T-cell (primary cell): Measurements from ENCODE around the gene ALOX5AP. TPM values are rescaled to one million over a fixed set of nuclear protein-coding genes. Genes with fewer than 3 reads are reported as not detected.

Experiments
- ATAC-seq, 4 experiments: fragments of 200-7000 bp in 3 of 4; fragments of 150-1000 bp in 1 of 4; cut with Tn5 transposase; replicated peaks in 1 of 4; 1 replicate in 3 of 4; 2 replicates in 1 of 4; pipeline ENCODE4 v1.10.0; 2021; ENCODE audit warnings: moderate library complexity in 3 of 4, mild to moderate bottlenecking in 2 of 4, moderate number of reproducible peaks in 1 of 4
- CTCF ChIA-PET, 2 donors: fragments of 300-600 bp; sonication (Branson Sonifier 250); formaldehyde crosslinking; loops; one replicate each; lab custom pipeline; 2022; ENCODE audit warnings: antibody characterized with exemption in 2 of 2; lab: Charles Lee
- POLR2A ChIA-PET, 2 donors: fragments of 300-600 bp; sonication (Branson Sonifier 250); formaldehyde crosslinking; loops; one replicate each; lab custom pipeline; 2022; ENCODE audit warnings: antibody characterized with exemption in 2 of 2; lab: Charles Lee
- DNase-seq, 35 experiments: peaks; one replicate each; pipeline versions ENCODE4 v3.0.0 to v3.0.0-alpha.2; 2013 to 2023
- H3K27ac ChIP-seq: one replicate; pipeline ENCODE4 v1.5.1; 2013; ENCODE audit warnings: low read length
- H3K27me3 ChIP-seq, 2 experiments: replicated peaks in 1 of 2; 1 replicate in 1 of 2; 2 replicates in 1 of 2; pipeline versions ENCODE4 v1.6.1 to v1.7.0; 2013; ENCODE audit warnings: low read length in 1 of 2, mixed read lengths in 1 of 2; ENCODE audit not compliant: control insufficient read depth in 2 of 2, insufficient read depth in 2 of 2; ENCODE audit errors: extremely low read depth in 1 of 2
- H3K36me3 ChIP-seq, 2 donors: 1 replicate in 1 of 2; 2 replicates in 1 of 2; pipeline versions ENCODE4 v1.6.1 to v1.7.0; 2013; ENCODE audit warnings: low read length in 1 of 2; ENCODE audit not compliant: control insufficient read depth in 2 of 2, insufficient read depth in 1 of 2; ENCODE audit errors: extremely low read depth in 1 of 2
- H3K4me1 ChIP-seq, 2 experiments: 1 replicate in 1 of 2; 2 replicates in 1 of 2; pipeline versions ENCODE4 v1.6.1 to v1.7.0; 2013; ENCODE audit warnings: low read length in 2 of 2, mixed read lengths in 1 of 2; ENCODE audit not compliant: insufficient read depth in 2 of 2, control insufficient read depth in 1 of 2; ENCODE audit errors: extremely low read depth in 1 of 2
- H3K4me3 ChIP-seq, 2 donors: 1 replicate in 1 of 2; 2 replicates in 1 of 2; pipeline versions ENCODE4 v1.5.1 to v1.7.0; 2013; ENCODE audit warnings: mild to moderate bottlenecking in 2 of 2, low read length in 1 of 2, moderate library complexity in 1 of 2; ENCODE audit not compliant: control insufficient read depth in 1 of 2; ENCODE audit errors: extremely low read depth in 1 of 2
- H3K9me3 ChIP-seq: 2 replicates; pipeline ENCODE4 v1.7.0; 2013
- H3K27ac Mint-ChIP-seq, 2 donors: one replicate each; pipeline ENCODE4 v1.8.0; 2020 to 2021; ENCODE audit warnings: mild to moderate bottlenecking in 2 of 2, mixed read lengths in 2 of 2
- H3K27me3 Mint-ChIP-seq, 2 donors: one replicate each; pipeline ENCODE4 v1.8.0; 2021 to 2022; ENCODE audit warnings: mixed read lengths in 2 of 2
- H3K36me3 Mint-ChIP-seq: one replicate; pipeline ENCODE4 v1.8.0; 2021; ENCODE audit warnings: mixed read lengths
- H3K4me1 Mint-ChIP-seq, 3 donors: one replicate each; pipeline ENCODE4 v1.8.0; 2020 to 2022; ENCODE audit warnings: mixed read lengths in 3 of 3, mild to moderate bottlenecking in 1 of 3
- H3K4me3 Mint-ChIP-seq, 3 donors: one replicate each; pipeline ENCODE4 v1.8.0; 2020 to 2022; ENCODE audit warnings: mild to moderate bottlenecking in 3 of 3, mixed read lengths in 3 of 3, moderate library complexity in 3 of 3
- H3K9me3 Mint-ChIP-seq, 3 donors: one replicate each; pipeline ENCODE4 v1.8.0; 2020 to 2022; ENCODE audit warnings: mixed read lengths in 3 of 3
- WGBS: methylation state at CpG from one replicate; pipeline ENCODE4 v1.1.5; 2013; ENCODE audit warnings: missing lambda C conversion rate; ENCODE audit not compliant: insufficient coverage; 5-methylcytosine and 5-hydroxymethylcytosine counted together
- total RNA-seq, 35 experiments: library from RNA in 6 of 35; stranded (reverse) in 6 of 35; fragments of 120-200 nt in 1 of 35; gene quantifications; one replicate each; pipeline versions ENCODE4 v1.2.1 to v1.2.4 and lab custom pipeline; 2013 to 2026

The ALOX5AP gene
- total RNA-seq, 5 donors from 2014 or later (not counting 1 experiment from before 2014, with no cell fraction given) = 24.2 to 64.9 (median 50.8) TPM

- WGBS = no CpG with 5 or more reads among the region's 1 CpG
- H3K4me3 Mint-ChIP-seq = no peak overlapping the region
- no peaks in the 10 kb centered on the region for H3K9me3 Mint-ChIP-seq
- ChIA-PET CTCF (no interaction called here), POLR2A (no interaction called here)
- peaks cover 0 to 4% of the 10 kb centered on the region in 2 experiments for H3K27me3 ChIP-seq
- ATAC-seq (no peak), DNase-seq (no peak)
- peaks cover 0 to 6% (median 0%) of the 10 kb centered on the region in 3 donors for H3K4me1 Mint-ChIP-seq
- no peaks in the 10 kb centered on the region for H3K4me1 ChIP-seq
- H3K9me3 ChIP-seq = no peaks in the 10 kb centered on the region
- no peak overlapping the region for H3K27ac ChIP-seq
- no peak overlapping the region for H3K4me3 ChIP-seq
- H3K36me3 ChIP-seq = no peaks in the 10 kb centered on the region
- no peak overlapping the region for H3K27ac Mint-ChIP-seq
- no peaks in the 10 kb centered on the region for H3K27me3 Mint-ChIP-seq
- no peaks in the 10 kb centered on the region for H3K36me3 Mint-ChIP-seq
Measured at GRCh38 chr13:30726192-30726591, 9.2 kb upstream of the ALOX5AP start.

- CTCF ChIA-PET = no interaction called here
- H3K9me3 ChIP-seq = no peaks in the 10 kb centered on the region
- H3K27me3 ChIP-seq = peaks cover 0 to 11% of the 10 kb centered on the region in 2 experiments
- H3K27ac ChIP-seq = no peak overlapping the region
- WGBS = 93% methylated on average over 3 of the region's 6 CpGs
- no peak overlapping the region for H3K4me3 ChIP-seq
- ATAC-seq = no peak
- no peak overlapping the region for H3K4me3 Mint-ChIP-seq
- H3K4me1 Mint-ChIP-seq = peaks cover 2 to 5% (median 3%) of the 10 kb centered on the region in 3 donors
- H3K9me3 Mint-ChIP-seq = no peaks in the 10 kb centered on the region
- no peak overlapping the region for H3K27ac Mint-ChIP-seq
- DNase-seq = no peak
- H3K4me1 ChIP-seq = no peaks in the 10 kb centered on the region
- no peaks in the 10 kb centered on the region for H3K36me3 Mint-ChIP-seq
- H3K36me3 ChIP-seq = no peaks in the 10 kb centered on the region
- no peaks in the 10 kb centered on the region for H3K27me3 Mint-ChIP-seq
- POLR2A ChIA-PET = no interaction called here
Measured at GRCh38 chr13:30727491-30728355, 7.6 kb upstream of the ALOX5AP start.

DNA sequence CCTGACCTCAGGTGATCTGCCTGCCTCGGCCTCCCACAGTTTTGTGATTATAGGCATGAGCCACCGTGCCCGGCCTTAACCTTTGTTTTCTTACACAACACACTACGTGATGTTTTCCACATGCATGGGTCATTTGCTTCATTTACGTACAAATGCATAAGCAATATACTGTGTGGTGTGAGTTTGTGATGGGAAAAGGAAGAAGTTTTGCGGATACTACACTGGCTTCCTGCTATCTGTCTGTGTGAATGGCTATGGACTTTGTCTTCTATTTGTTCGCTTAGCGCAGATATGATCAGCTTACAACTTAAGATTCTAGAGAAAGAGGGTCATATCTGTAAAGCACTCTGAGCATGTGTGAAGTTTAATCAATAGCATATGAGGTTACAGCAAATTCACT is 5.5 kb upstream of the ALOX5AP start:
- H3K27ac ChIP-seq = no peak overlapping the region
- H3K27ac Mint-ChIP-seq = no peak overlapping the region
- H3K27me3 Mint-ChIP-seq = no peaks in the 10 kb centered on the region
- no peaks in the 10 kb centered on the region for H3K9me3 Mint-ChIP-seq
- ChIA-PET POLR2A (no interaction called here), CTCF (no interaction called here)
- peaks cover 12 to 16% (median 14%) of the 10 kb centered on the region in 3 donors for H3K4me1 Mint-ChIP-seq
- no peaks in the 10 kb centered on the region for H3K36me3 Mint-ChIP-seq
- H3K27me3 ChIP-seq = peaks cover 0 to 11% of the 10 kb centered on the region in 2 experiments
- H3K4me3 ChIP-seq = no peak overlapping the region
- H3K4me3 Mint-ChIP-seq = no peak overlapping the region
- WGBS = 83% methylated on average over 1 of the region's 8 CpGs
- H3K9me3 ChIP-seq = no peaks in the 10 kb centered on the region
- no peak for DNase-seq
- H3K4me1 ChIP-seq = peaks cover under 1 to 3% of the 10 kb centered on the region in 2 experiments
- no peaks in the 10 kb centered on the region for H3K36me3 ChIP-seq
- no peak for ATAC-seq

GRCh38 chr13:30730526-30730925 is 4.8 kb upstream of the ALOX5AP start:
- peaks cover 0 to 11% of the 10 kb centered on the region in 2 experiments for H3K27me3 ChIP-seq
- H3K4me1 ChIP-seq = peaks cover 3 to 7% of the 10 kb centered on the region in 2 experiments
- no peak overlapping the region for H3K4me3 ChIP-seq
- H3K9me3 ChIP-seq = no peaks in the 10 kb centered on the region
- ChIA-PET CTCF (no interaction called here), POLR2A (no interaction called here)
- H3K27me3 Mint-ChIP-seq = no peaks in the 10 kb centered on the region
- WGBS = 92% methylated on average over 7 of the region's 7 CpGs
- no peak overlapping the region for H3K4me3 Mint-ChIP-seq
- ATAC-seq (no peak), DNase-seq (no peak)
- H3K9me3 Mint-ChIP-seq = no peaks in the 10 kb centered on the region
- H3K36me3 ChIP-seq = no peaks in the 10 kb centered on the region
- H3K4me1 Mint-ChIP-seq = peaks cover 19 to 23% (median 22%) of the 10 kb centered on the region in 3 donors
- no peak overlapping the region for H3K27ac ChIP-seq
- H3K36me3 Mint-ChIP-seq = no peaks in the 10 kb centered on the region
- H3K27ac Mint-ChIP-seq = no peak overlapping the region

GRCh38 chr13:30731361-30732045 is 3.8 kb upstream of the ALOX5AP start:
- H3K4me3 Mint-ChIP-seq = no peak overlapping the region
- H3K27ac ChIP-seq = no peak overlapping the region
- CTCF ChIA-PET = no interaction called here

GRCh38 chr13:30732046-30732390 is 3.3 kb upstream of the ALOX5AP start:
- H3K36me3 ChIP-seq = no peaks in the 10 kb centered on the region
- H3K27me3 Mint-ChIP-seq = no peaks in the 10 kb centered on the region
- peaks cover 0 to 11% of the 10 kb centered on the region in 2 experiments for H3K27me3 ChIP-seq
- WGBS = 91% methylated on average over 18 of the region's 21 CpGs
- H3K9me3 ChIP-seq = no peaks in the 10 kb centered on the region
- no peaks in the 10 kb centered on the region for H3K36me3 Mint-ChIP-seq
- ChIA-PET POLR2A (no interaction called here), CTCF (no interaction called here)
- H3K4me3 Mint-ChIP-seq = no peak overlapping the region
- H3K27ac Mint-ChIP-seq = no peak overlapping the region
- H3K4me1 ChIP-seq = peaks cover 12 to 14% of the 10 kb centered on the region in 2 experiments
- DNase-seq (no peak), ATAC-seq (no peak)
- H3K4me1 Mint-ChIP-seq = peaks cover 32 to 37% (median 36%) of the 10 kb centered on the region in 3 donors
- no peak overlapping the region for H3K4me3 ChIP-seq
- no peak overlapping the region for H3K27ac ChIP-seq
- no peaks in the 10 kb centered on the region for H3K9me3 Mint-ChIP-seq

More at GRCh38 chr13:30731361-30732045, 3.8 kb upstream of the ALOX5AP start:
- no peaks in the 10 kb centered on the region for H3K27me3 Mint-ChIP-seq
- H3K9me3 ChIP-seq = no peaks in the 10 kb centered on the region
- H3K27ac Mint-ChIP-seq = no peak overlapping the region
- ATAC-seq (no peak), DNase-seq (no peak)
- no peaks in the 10 kb centered on the region for H3K36me3 Mint-ChIP-seq
- POLR2A ChIA-PET = no interaction called here
- no peaks in the 10 kb centered on the region for H3K36me3 ChIP-seq
- peaks cover 27 to 31% (median 30%) of the 10 kb centered on the region in 3 donors for H3K4me1 Mint-ChIP-seq
- H3K4me3 ChIP-seq = no peak overlapping the region
- H3K27me3 ChIP-seq = peaks cover 0 to 11% of the 10 kb centered on the region in 2 experiments
- WGBS = over 99% methylated on average over 14 of the region's 21 CpGs
- no peaks in the 10 kb centered on the region for H3K9me3 Mint-ChIP-seq
- H3K4me1 ChIP-seq = peaks cover 9% of the 10 kb centered on the region in 2 experiments
